ENCODE results near the gene ATP11A.

GRCh38 chr13:112779856-112780604 lies 90.2 kb downstream of the ATP11A start:
- TF ChIP-seq ZNF274 (IDR thresholded peaks at IDR 0.05; ENCODE audit: low read depth, low read length): no peak
- TF ChIP-seq SUZ12 (IDR thresholded peaks at IDR 0.05; ENCODE audit: extremely low read depth, insufficient read depth, insufficient read length): no peak

All from NT2/D1 (cell line).